HG03159 (cell line): ENCODE measurements around the gene KCTD7.
"Not testable (repeated sequence)": the region's sequence is repeated elsewhere in the genome, so short reads cannot be mapped to it uniquely, and the experiment has no call there.

Experiments used
- ATAC-seq: cut with Tn5 transposase; IDR thresholded peaks from one replicate; pipeline ENCODE4 v1.9.1; 2021; ENCODE audit warnings: mild to moderate bottlenecking, moderate library complexity; ENCODE audit not compliant: unreplicated experiment

KCTD7 gene

GRCh38 chr7:66681491-66682349, 53.0 kb downstream of the KCTD7 start:
- ATAC-seq: peak; percentile 91

- peak; percentile 33 for ATAC-seq
These were observed 53.8 kb downstream of the KCTD7 start for GRCh38 chr7:66682350-66683093.

- ATAC-seq: not testable (repeated sequence)
These were observed 54.6 kb downstream of the KCTD7 start for GRCh38 chr7:66683094-66683769.

GRCh38 chr7:66683770-66684123, 55.1 kb downstream of the KCTD7 start:
- ATAC-seq: no peak

GRCh38 chr7:66685663-66686062, 57.0 kb downstream of the KCTD7 start:
- ATAC-seq: not testable (repeated sequence)

- no peak for ATAC-seq
These were observed 58.5 kb downstream of the KCTD7 start for GRCh38 chr7:66687186-66687585.

- ATAC-seq: not testable (repeated sequence)
These were observed 59.0 kb downstream of the KCTD7 start for GRCh38 chr7:66687672-66688071.

- no peak for ATAC-seq
These were observed 60.4 kb downstream of the KCTD7 start for GRCh38 chr7:66689081-66689480.

- ATAC-seq: no peak
These were observed 64.7 kb downstream of the KCTD7 start for GRCh38 chr7:66693331-66693730.
